ENCODE results near the gene RPN2. TPM values are rescaled to one million over a fixed set of nuclear protein-coding genes. Genes with fewer than 3 reads are reported as not detected.
A peak's percentile ranks its signal among the peaks of the same experiment; 100 is the strongest.

RPN2 gene
- total and polyA plus RNA-seq, 5 experiments from 2014 or later, result 94.4 to 239 (median 235) TPM

DNA sequence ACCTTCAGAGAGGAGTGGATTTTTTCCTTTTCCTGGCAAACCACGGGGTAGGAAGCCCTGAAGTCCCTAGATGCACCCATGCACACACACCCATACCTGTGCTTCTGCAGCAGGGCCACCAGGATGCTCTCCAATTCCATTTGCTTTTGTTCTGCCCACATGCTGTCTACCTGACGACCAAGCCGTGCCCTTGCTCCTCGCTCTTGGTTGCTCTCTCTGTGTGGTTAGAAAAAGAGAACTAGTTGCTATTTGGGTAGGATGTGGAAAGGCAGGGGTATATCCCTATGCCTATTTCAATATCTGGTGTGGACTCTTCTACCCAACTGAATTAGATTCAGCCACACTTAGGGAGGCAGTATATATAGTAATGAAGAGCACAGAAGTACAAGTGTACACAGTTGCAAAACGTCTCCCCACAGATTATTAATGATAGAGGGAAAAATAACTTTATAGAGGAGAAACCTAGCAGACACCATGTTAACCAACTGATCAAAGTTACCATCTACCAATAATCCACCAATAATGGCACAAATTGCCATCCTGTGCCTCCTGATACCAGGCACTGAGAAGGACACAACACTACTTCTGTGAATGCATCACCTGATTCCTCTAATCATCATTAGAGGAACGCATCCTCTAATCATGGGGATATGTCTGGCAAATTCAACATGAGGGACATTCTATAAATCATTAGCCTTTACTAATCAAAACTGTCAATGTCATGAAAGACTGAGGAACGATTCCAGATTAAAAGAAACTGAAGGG lies 75.2 kb downstream of the RPN2 start:
- no peaks in the 10 kb centered on the region for H3K36me3 Mint-ChIP-seq
- no peaks in the 10 kb centered on the region for H3K4me1 Mint-ChIP-seq
- no peak overlapping the region for H3K4me3 Mint-ChIP-seq
- ATAC-seq (no peak), DNase-seq (no peak)
- peaks cover 0 to 6% (median 0%) of the 10 kb centered on the region in 9 donors for H3K9me3 Mint-ChIP-seq
- H3K27me3 Mint-ChIP-seq, result peaks cover 0 to 6% (median 2%) of the 10 kb centered on the region in 5 donors
- no peak overlapping the region for H3K27ac Mint-ChIP-seq
- POLR2A ChIA-PET, result no interaction called here

DNA sequence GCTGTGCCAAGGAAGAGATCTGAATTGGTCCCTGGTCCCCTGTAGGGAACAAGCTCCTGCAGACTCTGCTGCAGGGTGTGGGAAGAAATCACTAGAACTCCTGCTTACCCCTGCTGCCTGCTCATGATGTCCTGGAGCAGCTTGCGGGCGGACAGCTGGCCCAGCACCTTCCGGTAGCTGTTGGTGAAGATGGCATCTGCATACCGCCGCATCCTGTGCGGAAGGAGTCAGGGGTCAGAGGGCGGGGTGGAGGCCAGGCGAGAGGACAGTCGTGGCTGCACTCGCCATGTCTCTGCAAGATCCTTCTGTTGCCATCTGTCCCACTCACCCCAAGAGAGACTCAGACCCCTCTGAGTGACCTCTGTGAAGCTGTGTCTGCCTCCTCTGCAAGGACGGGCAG lies 77.2 kb downstream of the RPN2 start:
- Mint-ChIP-seq H3K27ac (no peak overlapping the region), H3K9me3 (peaks cover 0 to 6% (median 0%) of the 10 kb centered on the region in 9 donors), H3K4me1 (no peaks in the 10 kb centered on the region), H3K4me3 (no peak overlapping the region), H3K27me3 (peaks cover 0 to 11% (median 9%) of the 10 kb centered on the region in 5 donors), H3K36me3 (no peaks in the 10 kb centered on the region)
- ATAC-seq, result no peak
- DNase-seq, result no peak
- POLR2A ChIA-PET, result no interaction called here

DNA sequence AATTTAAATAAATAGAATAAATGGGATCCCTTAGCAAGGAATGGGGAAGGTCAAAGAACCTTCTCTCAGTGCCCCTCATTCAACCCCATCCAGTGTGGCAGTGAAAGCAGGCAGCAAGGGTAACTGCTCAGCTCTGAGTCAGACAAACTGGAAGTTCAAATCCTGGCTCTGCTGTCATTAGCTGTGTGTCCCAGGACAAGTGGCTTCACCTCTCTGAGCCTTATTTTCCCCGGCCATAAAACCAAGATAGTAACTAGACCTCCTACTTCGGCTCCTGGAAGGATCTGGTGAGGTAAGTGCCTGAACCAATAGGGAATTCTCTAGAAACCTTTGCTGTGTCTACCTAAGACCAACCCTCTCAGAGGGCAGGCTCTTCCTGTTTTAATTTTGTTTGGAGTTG lies 78.4 kb downstream of the RPN2 start:
- POLR2A ChIA-PET, result no interaction called here
- Mint-ChIP-seq H3K36me3 (no peaks in the 10 kb centered on the region), H3K27me3 (peaks cover 0 to 22% (median 13%) of the 10 kb centered on the region in 5 donors), H3K27ac (no peak overlapping the region), H3K4me1 (no peaks in the 10 kb centered on the region), H3K4me3 (no peak overlapping the region), H3K9me3 (peaks cover 0 to 6% (median 0%) of the 10 kb centered on the region in 9 donors)
- DNase-seq, result no peak
- no peak for ATAC-seq

DNA sequence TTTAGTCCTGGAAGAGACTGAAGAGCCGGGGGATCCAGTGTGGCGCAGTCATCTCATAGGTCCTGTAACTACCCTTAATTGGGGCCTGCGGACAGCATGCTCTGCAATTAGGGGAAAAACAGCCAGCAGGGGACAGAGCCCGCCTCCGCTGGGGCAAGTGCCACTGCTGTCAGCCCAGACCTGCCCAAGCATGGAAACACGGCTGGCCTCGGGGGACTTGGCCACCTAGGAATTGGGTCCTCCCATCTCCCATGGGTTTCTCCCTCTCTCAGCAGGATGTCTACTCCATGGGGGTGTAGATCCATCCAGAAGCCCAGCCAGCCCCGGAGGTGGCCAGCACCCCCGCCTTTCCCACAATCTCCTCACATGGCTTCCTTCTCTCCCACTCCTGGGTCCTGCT lies 78.9 kb downstream of the RPN2 start:
- Mint-ChIP-seq H3K9me3 (peaks cover 0 to 6% (median 0%) of the 10 kb centered on the region in 9 donors), H3K4me3 (no peak overlapping the region), H3K27me3 (peaks cover 0 to 22% (median 14%) of the 10 kb centered on the region in 5 donors), H3K27ac (peak overlapping the region in 1 of 10 donors; percentile 63), H3K36me3 (no peaks in the 10 kb centered on the region), H3K4me1 (no peaks in the 10 kb centered on the region)
- ATAC-seq (no peak), DNase-seq (no peak)
- POLR2A ChIA-PET, result no interaction called here

DNA sequence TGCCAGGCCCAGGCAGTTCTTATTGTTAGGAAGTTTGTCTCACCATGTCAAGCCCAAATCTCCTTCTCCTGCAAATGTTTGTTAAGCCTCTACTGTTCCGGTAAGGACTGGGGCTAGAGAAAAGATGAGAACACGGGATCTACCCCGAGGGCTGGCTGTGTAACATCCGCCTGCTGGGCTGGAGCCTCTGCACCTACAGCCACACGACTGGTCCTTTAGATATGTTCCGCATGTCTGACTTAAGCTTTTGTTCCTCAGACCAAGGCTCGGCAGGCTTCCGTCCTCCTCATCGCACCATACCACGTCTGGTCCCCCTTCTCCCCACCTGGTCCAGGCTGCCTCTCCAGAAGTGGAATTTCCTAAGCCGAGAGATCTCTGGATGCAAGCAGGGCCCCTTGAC lies 79.9 kb downstream of the RPN2 start:
- Mint-ChIP-seq H3K4me1 (no peaks in the 10 kb centered on the region), H3K4me3 (no peak overlapping the region), H3K9me3 (peaks cover 0 to 6% (median 0%) of the 10 kb centered on the region in 9 donors), H3K27me3 (peaks cover 0 to 22% (median 14%) of the 10 kb centered on the region in 5 donors), H3K27ac (peak overlapping the region in 1 of 10 donors; percentile 63), H3K36me3 (no peaks in the 10 kb centered on the region)
- POLR2A ChIA-PET, result no interaction called here
- DNase-seq (no peak), ATAC-seq (no peak)

DNA sequence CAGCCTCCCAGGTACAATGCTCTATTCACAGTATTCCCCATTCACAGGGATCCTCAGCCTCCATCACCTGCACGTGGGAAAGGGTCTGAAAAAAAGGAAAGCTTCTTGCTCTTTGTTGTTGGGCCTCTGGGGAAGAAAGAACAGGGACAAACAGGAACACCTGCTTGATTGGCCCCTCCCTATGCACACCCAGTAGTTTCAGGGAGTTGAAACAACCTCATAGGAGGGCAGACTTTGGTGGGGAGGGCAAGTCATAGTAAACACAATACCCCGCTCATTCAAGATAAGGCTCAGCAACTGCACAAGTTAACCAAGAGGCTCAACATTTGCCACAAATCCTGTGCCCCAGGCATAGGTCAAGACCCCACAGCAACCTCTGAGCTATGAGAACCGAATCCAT lies 80.7 kb downstream of the RPN2 start:
- ATAC-seq (no peak), DNase-seq (no peak)
- no peak overlapping the region for H3K4me3 Mint-ChIP-seq
- no peaks in the 10 kb centered on the region for H3K9me3 Mint-ChIP-seq
- H3K27ac Mint-ChIP-seq, result no peak overlapping the region
- H3K36me3 Mint-ChIP-seq, result no peaks in the 10 kb centered on the region
- peaks cover 0 to 22% (median 14%) of the 10 kb centered on the region in 5 donors for H3K27me3 Mint-ChIP-seq
- H3K4me1 Mint-ChIP-seq, result no peaks in the 10 kb centered on the region
- POLR2A ChIA-PET, result no interaction called here

DNA sequence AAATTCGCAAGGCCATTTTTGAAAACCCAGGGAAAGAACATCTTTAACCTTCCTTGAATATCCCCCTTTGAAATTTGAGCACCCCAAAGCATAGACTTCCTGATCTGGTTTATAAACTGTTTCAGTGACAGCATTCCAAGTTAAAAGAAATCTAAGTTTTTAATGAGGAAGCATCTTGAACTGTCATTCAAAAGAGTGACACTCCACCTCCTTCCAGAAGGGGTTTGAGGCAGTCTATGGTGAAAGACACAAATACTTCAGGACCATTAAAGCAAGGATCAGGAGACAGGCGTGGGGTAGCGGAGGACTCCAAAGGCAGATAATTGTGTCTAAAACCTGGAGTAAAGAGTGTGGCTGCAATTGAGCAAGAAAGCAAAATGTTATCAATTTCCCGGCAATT lies 81.8 kb downstream of the RPN2 start:
- no peak for ATAC-seq
- H3K27ac Mint-ChIP-seq, result no peak overlapping the region
- H3K9me3 Mint-ChIP-seq, result no peaks in the 10 kb centered on the region
- POLR2A ChIA-PET, result interaction anchor here (0.6 kb wide), 1 partner anchor 656 kb away, joined by 4 read pairs; no protein-coding TSS in a partner anchor
- H3K27me3 Mint-ChIP-seq, result peaks cover 0 to 22% (median 14%) of the 10 kb centered on the region in 5 donors
- no peaks in the 10 kb centered on the region for H3K36me3 Mint-ChIP-seq
- no peaks in the 10 kb centered on the region for H3K4me1 Mint-ChIP-seq
- no peak overlapping the region for H3K4me3 Mint-ChIP-seq
- no peak for DNase-seq

DNA sequence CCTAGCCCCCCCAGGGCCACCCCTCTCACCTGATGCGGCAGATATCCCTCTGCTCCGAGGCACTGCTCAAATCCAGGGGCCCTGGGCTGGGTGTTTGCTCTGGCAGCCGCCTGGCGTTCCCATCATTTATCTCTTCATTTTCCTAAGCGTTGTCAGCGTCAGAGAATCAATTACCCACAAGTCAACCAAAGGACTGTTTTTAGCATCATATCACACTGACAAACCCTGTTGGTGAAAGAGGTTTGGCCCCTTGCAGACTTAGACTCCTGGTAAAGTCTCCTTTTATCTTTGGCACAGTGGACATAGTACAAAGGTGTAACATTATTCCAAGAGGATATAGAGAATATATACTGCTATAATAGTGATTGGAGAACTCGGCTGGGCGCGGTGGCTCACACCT lies 82.6 kb downstream of the RPN2 start, which contains the start of gene GHRH:
Gene GHRH, minus strand, starts transcription at position 101 of the 400 bp plus-strand sequence. CDS start 4,925 bp downstream, outside the sequence.
- Mint-ChIP-seq H3K9me3 (no peaks in the 10 kb centered on the region), H3K27ac (no peak within 1 kb of the TSS), H3K27me3 (peaks cover 0 to 22% (median 14%) of the 10 kb centered on the region in 5 donors), H3K36me3 (no peaks in the 10 kb centered on the region), H3K4me3 (no peak within 1 kb of the TSS), H3K4me1 (no peaks in the 10 kb centered on the region)
- POLR2A ChIA-PET, result no interaction called here
- ATAC-seq, result no peak
- no peak for DNase-seq

DNA sequence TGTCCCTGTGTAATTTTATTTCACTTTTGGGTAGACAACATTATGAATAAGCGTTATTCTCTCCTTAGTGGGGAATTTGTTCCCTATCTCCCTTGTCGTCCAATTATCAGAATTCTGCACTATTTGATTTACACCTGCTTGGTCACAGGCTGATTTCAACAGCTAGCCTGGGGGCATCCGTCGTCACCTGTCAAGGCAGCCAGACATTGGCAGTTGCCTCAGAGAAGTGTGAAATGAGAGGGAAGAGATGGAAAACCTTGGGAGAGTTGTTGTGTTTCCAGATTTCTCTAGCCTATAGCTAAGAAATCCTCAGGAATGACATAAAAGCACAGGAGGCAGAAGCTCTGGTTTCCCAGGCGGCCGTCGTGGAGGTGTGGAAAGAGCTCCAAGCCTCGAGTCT lies 83.4 kb downstream of the RPN2 start:
- Mint-ChIP-seq H3K4me1 (no peaks in the 10 kb centered on the region), H3K4me3 (no peak overlapping the region), H3K27me3 (peaks cover 0 to 22% (median 16%) of the 10 kb centered on the region in 5 donors), H3K27ac (no peak overlapping the region), H3K36me3 (no peaks in the 10 kb centered on the region), H3K9me3 (no peaks in the 10 kb centered on the region)
- POLR2A ChIA-PET, result no interaction called here
- DNase-seq (no peak), ATAC-seq (no peak)

DNA sequence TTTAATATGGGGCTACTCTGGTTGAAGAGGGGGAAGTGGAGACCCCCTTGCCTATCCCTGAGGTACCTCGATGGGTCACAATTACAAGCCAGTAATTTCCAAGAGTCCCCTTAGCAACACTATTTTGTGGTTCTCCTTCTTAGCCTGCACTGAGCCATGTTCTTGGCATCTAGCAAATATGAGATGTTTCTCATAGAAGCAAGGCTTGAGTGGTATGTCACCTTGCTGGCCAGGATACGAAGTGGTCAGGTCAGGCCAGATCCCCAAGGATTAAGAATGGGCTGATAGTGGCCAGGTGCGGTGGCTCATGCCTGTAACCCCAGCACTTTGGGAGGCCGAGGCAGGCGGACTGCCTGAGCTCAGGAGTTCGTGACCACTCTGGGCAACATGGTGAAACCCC lies 84.6 kb downstream of the RPN2 start:
- no peak for ATAC-seq
- Mint-ChIP-seq H3K9me3 (no peaks in the 10 kb centered on the region), H3K27me3 (peaks cover 0 to 22% (median 13%) of the 10 kb centered on the region in 5 donors), H3K36me3 (no peaks in the 10 kb centered on the region), H3K4me3 (no peak overlapping the region), H3K27ac (no peak overlapping the region), H3K4me1 (no peaks in the 10 kb centered on the region)
- no peak for DNase-seq
- POLR2A ChIA-PET, result no interaction called here

DNA sequence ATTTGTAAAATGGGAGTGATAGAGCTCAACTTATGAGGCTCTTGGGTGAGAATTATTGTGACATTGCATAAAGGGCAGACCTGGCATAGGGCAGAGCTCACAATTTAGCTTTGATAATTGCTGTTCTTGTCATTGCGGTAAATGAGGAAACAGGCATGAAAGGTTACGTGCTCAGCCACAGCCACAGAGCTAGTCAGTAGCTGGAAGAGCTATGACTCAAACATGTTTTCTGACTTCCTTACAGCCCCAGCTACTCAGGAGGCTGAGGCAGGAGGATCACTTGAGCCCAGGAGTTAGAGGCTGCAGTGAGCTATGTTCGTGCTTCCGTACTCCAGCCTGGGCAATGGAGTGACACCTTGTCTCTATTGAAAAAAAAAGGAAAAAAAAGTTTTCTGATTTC lies 86.0 kb downstream of the RPN2 start:
- H3K9me3 Mint-ChIP-seq, result no peaks in the 10 kb centered on the region
- DNase-seq (no peak), ATAC-seq (peak in 1 of 2 donors; percentile 43)
- H3K27ac Mint-ChIP-seq, result no peak overlapping the region
- no peaks in the 10 kb centered on the region for H3K36me3 Mint-ChIP-seq
- H3K27me3 Mint-ChIP-seq, result peaks cover 0 to 14% (median 10%) of the 10 kb centered on the region in 5 donors
- H3K4me3 Mint-ChIP-seq, result no peak overlapping the region
- peaks cover 0 to 3% (median 0%) of the 10 kb centered on the region in 4 donors for H3K4me1 Mint-ChIP-seq
- POLR2A ChIA-PET, result no interaction called here

DNA sequence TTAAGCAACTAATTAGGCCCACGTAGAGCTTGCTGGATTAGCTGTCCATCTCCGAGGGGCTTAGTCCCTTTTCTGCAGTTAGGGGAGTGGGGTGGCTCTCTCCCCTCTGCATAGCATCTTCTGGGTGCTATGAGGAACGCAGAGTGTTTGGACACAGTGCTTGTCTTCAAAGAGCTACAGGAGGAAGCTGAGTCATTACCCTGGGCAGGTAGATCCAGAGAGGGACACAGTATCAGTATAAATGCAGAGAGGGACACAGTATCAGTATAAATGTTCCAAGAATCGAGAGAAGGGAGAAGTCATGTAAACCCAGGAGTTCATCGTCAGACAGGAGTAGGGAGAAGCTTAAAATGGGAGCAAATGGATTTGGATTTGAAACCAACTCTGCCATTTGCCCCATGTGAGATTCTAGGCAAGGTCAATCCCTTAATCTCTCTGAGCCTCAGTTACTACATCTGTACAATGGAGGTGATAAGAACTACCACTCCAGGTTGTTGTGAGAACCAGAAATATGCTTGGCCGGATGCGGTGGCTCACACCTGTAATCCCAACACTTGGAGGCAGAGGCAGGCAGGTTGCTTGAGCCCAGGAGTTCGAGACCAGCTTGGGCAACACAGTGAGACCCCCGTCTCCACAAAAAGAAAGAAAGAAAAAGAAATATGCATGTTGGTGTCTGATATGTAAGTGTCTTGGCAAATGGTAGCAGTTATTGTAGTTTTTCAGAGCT lies 88.0 kb downstream of the RPN2 start:
- Mint-ChIP-seq H3K27ac (no peak overlapping the region), H3K4me3 (no peak overlapping the region), H3K4me1 (peaks cover 0 to 19% (median 0%) of the 10 kb centered on the region in 4 donors), H3K36me3 (no peaks in the 10 kb centered on the region), H3K27me3 (peaks cover 0 to 7% (median 4%) of the 10 kb centered on the region in 5 donors), H3K9me3 (no peaks in the 10 kb centered on the region)
- no peak for ATAC-seq
- POLR2A ChIA-PET, result no interaction called here
- DNase-seq, result no peak

DNA sequence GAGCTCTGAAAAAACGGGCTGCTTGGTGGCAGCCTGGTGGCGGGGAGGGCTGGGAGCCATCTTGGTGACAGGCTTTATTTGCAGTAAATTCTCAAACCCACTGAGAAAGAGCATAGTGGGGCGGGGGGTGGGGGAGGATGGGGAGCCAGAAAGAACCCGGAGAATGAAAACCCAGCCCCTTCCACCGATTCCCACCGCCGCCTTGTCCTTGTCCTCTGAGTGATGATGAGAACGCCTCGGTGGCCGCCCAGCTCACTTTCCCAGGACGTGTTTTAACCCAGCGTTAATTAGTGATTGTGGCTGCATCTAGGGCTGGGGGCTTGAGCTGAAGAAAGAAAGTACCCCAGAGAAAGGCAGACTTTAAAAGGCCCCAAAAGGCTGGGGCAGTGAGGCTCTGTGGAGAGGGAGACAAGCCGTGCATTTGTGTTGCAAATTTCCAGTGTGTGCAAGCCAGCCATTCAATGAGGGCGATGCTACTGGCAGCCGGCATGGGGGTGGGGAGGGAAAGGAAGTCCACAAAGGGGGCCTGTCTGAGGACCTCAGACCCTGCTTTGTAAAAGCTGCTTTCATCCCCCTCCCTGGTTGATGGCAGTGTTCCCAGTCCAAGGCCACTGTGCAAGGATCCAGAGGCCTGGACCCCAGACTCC lies 88.7 kb downstream of the RPN2 start:
- DNase-seq (no peak), ATAC-seq (no peak)
- no peaks in the 10 kb centered on the region for H3K36me3 Mint-ChIP-seq
- H3K4me3 Mint-ChIP-seq, result no peak overlapping the region
- H3K27me3 Mint-ChIP-seq, result peaks cover 0 to 4% (median 3%) of the 10 kb centered on the region in 5 donors
- POLR2A ChIA-PET, result no interaction called here
- no peak overlapping the region for H3K27ac Mint-ChIP-seq
- peaks cover 0 to 19% (median 0%) of the 10 kb centered on the region in 4 donors for H3K4me1 Mint-ChIP-seq
- no peaks in the 10 kb centered on the region for H3K9me3 Mint-ChIP-seq

Measured in naive thymus-derived CD8-positive, alpha-beta T cell (primary cell).